HFFc6 (cell line): Measurements from ENCODE around the gene CD276. TPM values are rescaled to one million over a fixed set of nuclear protein-coding genes. Genes with fewer than 3 reads are reported as not detected.
"Not testable (repeated sequence)": the region's sequence is repeated elsewhere in the genome, so short reads cannot be mapped to it uniquely, and the experiment has no call there.

Experiments used
- DNase-seq: peaks from one replicate; pipeline ENCODE4 v3.0.0-alpha.2; 2018
- H3K27ac Mint-ChIP-seq: 2 replicates; pipeline ENCODE4 v1.8.0; 2020; ENCODE audit warnings: mild to moderate bottlenecking, mixed read lengths
- H3K27me3 Mint-ChIP-seq: 2 replicates; pipeline ENCODE4 v1.8.0; 2021; ENCODE audit warnings: mild to moderate bottlenecking, moderate library complexity, mixed read lengths; ENCODE audit not compliant: insufficient read depth
- H3K36me3 Mint-ChIP-seq: 2 replicates; pipeline ENCODE4 v1.8.0; 2021; ENCODE audit warnings: low read depth, mixed read lengths
- H3K4me1 Mint-ChIP-seq: 2 replicates; pipeline ENCODE4 v1.8.0; 2020; ENCODE audit warnings: low read depth, mixed read lengths
- H3K4me3 Mint-ChIP-seq: 2 replicates; pipeline ENCODE4 v1.8.0; 2020; ENCODE audit warnings: mild to moderate bottlenecking, moderate library complexity, mixed read lengths
- H3K9me3 Mint-ChIP-seq: 2 replicates; pipeline ENCODE4 v1.8.0; 2020; ENCODE audit warnings: mild to moderate bottlenecking, mixed read lengths
- CTCF ChIP-seq: fragments of 200-600 bp; sonication (generic); IDR thresholded peaks from 2 replicates; pipeline ENCODE4 v1.5.0; 2021; ENCODE audit warnings: antibody characterized with exemption, mild to moderate bottlenecking
- long read RNA-seq: library from polyadenylated mRNA; unstranded; transcript quantifications from one replicate; pipeline ENCODE4 v2.0.0, GENCODE V29; 2019
- total RNA-seq, 6 experiments: library from RNA; stranded (reverse); fragmentation: NEBNext Ultra II Directional; extraction: Animal tissue kit (Norgen Biotek cat#: 25700); gene quantifications; 2 replicates in 1 of 6; 3 replicates in 5 of 6; pipeline ENCODE4 v1.2.3, GENCODE V29; 2021

The CD276 gene
- total RNA-seq = 100 to 1,000 TPM in 3 of 6 experiments, 10 to 100 TPM in 3; 86.5 to 121 (median 105) TPM
- long read RNA-seq, transcript CD276-202 (10 exons, 3,469 nt) = major isoform, 14 of 24 reads
- long read RNA-seq, partial matches to known transcripts = 8 of 24 reads
- long read RNA-seq, other reads (novel, unspliced or antisense) = 2 of 24 reads

- H3K27ac Mint-ChIP-seq = peak within 1 kb of the TSS; percentile 87
- peaks cover 30% of the 10 kb centered on the region for H3K4me1 Mint-ChIP-seq
- peak; percentile 67 for DNase-seq
- H3K27me3 Mint-ChIP-seq = peaks cover 3% of the 10 kb centered on the region
- H3K9me3 Mint-ChIP-seq = no peaks in the 10 kb centered on the region
- H3K4me3 Mint-ChIP-seq = peak within 1 kb of the TSS; percentile 88
- no peak for TF ChIP-seq CTCF
- no peaks in the 10 kb centered on the region for H3K36me3 Mint-ChIP-seq
Observed at GRCh38 chr15:73683777-73684580, at the start of gene CD276. TSS of gene CD276 (plus strand) at chr15:73684383. CDS start at chr15:73699640, 15,257 bp downstream.

GRCh38 chr15:73637527-73637926 lies 46.7 kb upstream of the CD276 start:
- Mint-ChIP-seq H3K36me3 (peaks cover 12% of the 10 kb centered on the region), H3K4me3 (no peak overlapping the region), H3K4me1 (peaks cover 61% of the 10 kb centered on the region), H3K9me3 (peaks cover 20% of the 10 kb centered on the region), H3K27ac (peak overlapping the region; percentile 66), H3K27me3 (peaks cover 5% of the 10 kb centered on the region; the same call in 1 of the 2 replicates)
- DNase-seq = peak; percentile 89
- no peak for TF ChIP-seq CTCF

GRCh38 chr15:73639464-73639863 lies 44.7 kb upstream of the CD276 start:
- H3K27me3 Mint-ChIP-seq, H3K4me3 Mint-ChIP-seq: not testable (repeated sequence)
- H3K27ac Mint-ChIP-seq = peak overlapping the region; percentile 80
- peaks cover 20% of the 10 kb centered on the region for H3K9me3 Mint-ChIP-seq
- peaks cover 12% of the 10 kb centered on the region for H3K36me3 Mint-ChIP-seq
- H3K4me1 Mint-ChIP-seq = peaks cover 50% of the 10 kb centered on the region
- DNase-seq = peak; percentile 91

- Mint-ChIP-seq H3K27ac (no peak overlapping the region), H3K4me3 (no peak overlapping the region), H3K4me1 (peaks cover 36% of the 10 kb centered on the region), H3K27me3 (peaks cover 5% of the 10 kb centered on the region), H3K36me3 (no peaks in the 10 kb centered on the region), H3K9me3 (no peaks in the 10 kb centered on the region)
- no peak for TF ChIP-seq CTCF
- DNase-seq = peak; percentile 24
Observed at GRCh38 chr15:73647259-73648013, 36.7 kb upstream of the CD276 start.

GRCh38 chr15:73648014-73648295 lies 36.2 kb upstream of the CD276 start:
- no peaks in the 10 kb centered on the region for H3K9me3 Mint-ChIP-seq
- peaks cover 36% of the 10 kb centered on the region for H3K4me1 Mint-ChIP-seq
- no peaks in the 10 kb centered on the region for H3K36me3 Mint-ChIP-seq
- no peak overlapping the region for H3K27ac Mint-ChIP-seq
- TF ChIP-seq CTCF = no peak
- peaks cover 5% of the 10 kb centered on the region for H3K27me3 Mint-ChIP-seq
- DNase-seq = no peak
- no peak overlapping the region for H3K4me3 Mint-ChIP-seq
